GM19238 (cell line): ENCODE data around the gene MLLT3.
A peak's percentile ranks its signal among the peaks of the same experiment; 100 is the strongest.
"Not testable (repeated sequence)": the region's sequence is repeated elsewhere in the genome, so short reads cannot be mapped to it uniquely, and the experiment has no call there.

Experiments used
- DNase-seq: peaks from one replicate; pipeline ENCODE4 v3.0.0; 2011; ENCODE audit warnings: low spot score; ENCODE audit not compliant: insufficient read length

Gene MLLT3

GRCh38 chr9:20622330-20623020, at the start of gene MLLT3:
Gene MLLT3 (minus strand): TSS chr9:20622499.
- peak; percentile 82 for DNase-seq

GRCh38 chr9:20671635-20672034, 49.3 kb upstream of the MLLT3 start:
- no peak for DNase-seq

GRCh38 chr9:20670395-20670794, 48.1 kb upstream of the MLLT3 start:
- no peak for DNase-seq

- no peak for DNase-seq
These were observed 42.2 kb upstream of the MLLT3 start for GRCh38 chr9:20664501-20664900.

- no peak for DNase-seq
These were observed 40.8 kb upstream of the MLLT3 start for GRCh38 chr9:20663133-20663532.

- DNase-seq: no peak
These were observed 39.9 kb upstream of the MLLT3 start for GRCh38 chr9:20662156-20662555.

GRCh38 chr9:20659474-20659967, 37.2 kb upstream of the MLLT3 start:
- DNase-seq: no peak

- no peak for DNase-seq
These were observed 36.6 kb upstream of the MLLT3 start for GRCh38 chr9:20658677-20659473.

- not testable (repeated sequence) for DNase-seq
These were observed 36.0 kb upstream of the MLLT3 start for GRCh38 chr9:20658246-20658667.

GRCh38 chr9:20651939-20652338, 29.6 kb upstream of the MLLT3 start:
- DNase-seq: no peak

GRCh38 chr9:20650750-20651299, 28.5 kb upstream of the MLLT3 start:
- DNase-seq: no peak

- DNase-seq: no peak
These were observed 28.0 kb upstream of the MLLT3 start for GRCh38 chr9:20650313-20650712.

- DNase-seq: no peak
These were observed 27.1 kb upstream of the MLLT3 start for GRCh38 chr9:20649381-20649780.

- DNase-seq: no peak
These were observed 24.4 kb upstream of the MLLT3 start for GRCh38 chr9:20646656-20647055.

GRCh38 chr9:20643660-20644059, 21.4 kb upstream of the MLLT3 start:
- DNase-seq: no peak

GRCh38 chr9:20642045-20642444, 19.7 kb upstream of the MLLT3 start:
- no peak for DNase-seq

- DNase-seq: peak; percentile 19
These were observed 18.3 kb upstream of the MLLT3 start for GRCh38 chr9:20640331-20641187.

- DNase-seq: no peak
These were observed 14.7 kb upstream of the MLLT3 start for GRCh38 chr9:20636888-20637440.

GRCh38 chr9:20634895-20635294, 12.6 kb upstream of the MLLT3 start:
- no peak for DNase-seq

GRCh38 chr9:20632705-20633104, 10.4 kb upstream of the MLLT3 start:
- DNase-seq: no peak
